Endometrial microvascular endothelial cells (primary cell): Measurements from ENCODE around the gene SHISAL1. TPM values are rescaled to one million over a fixed set of nuclear protein-coding genes. Genes with fewer than 3 reads are reported as not detected.

ENCODE experiments used
- in situ Hi-C: cut with HindIII; loops from 2 replicates; pipeline ENCODE4 v1.10.0; 2017; ENCODE audit warnings: low sequenced_read_pairs, low pct_unique_long_range_greater_than_20kb; ENCODE audit errors: inconsistent ontology term
- total RNA-seq: library from RNA; depleted of rRNA; stranded (reverse); fragments of >200 nt; gene quantifications from one replicate; pipeline ENCODE4 v1.2.3, GENCODE V29; 2015; ENCODE audit errors: inconsistent ontology term

SHISAL1 gene
- total RNA-seq, result not detected

GRCh38 chr22:44312766-44313165 lies at the start of gene SHISAL1:
TSS of gene SHISAL1 (minus strand) at chr22:44312951. CDS start at chr22:44300945, 12,006 bp downstream.
- in situ Hi-C loops, result no loop called here

GRCh38 chr22:44361391-44362126 lies 48.8 kb upstream of the SHISAL1 start:
- in situ Hi-C loops, result no loop called here

GRCh38 chr22:44360668-44361381 lies 48.1 kb upstream of the SHISAL1 start:
- in situ Hi-C loops, result no loop called here

- in situ Hi-C loops, result no loop called here
These were observed 47.5 kb upstream of the SHISAL1 start for GRCh38 chr22:44360306-44360667.

GRCh38 chr22:44359496-44360110 lies 46.9 kb upstream of the SHISAL1 start:
- in situ Hi-C loops, result no loop called here

GRCh38 chr22:44358709-44359440 lies 46.1 kb upstream of the SHISAL1 start:
- in situ Hi-C loops, result no loop called here

- in situ Hi-C loops, result no loop called here
These were observed 45.3 kb upstream of the SHISAL1 start for GRCh38 chr22:44357966-44358465.

- in situ Hi-C loops, result no loop called here
These were observed 44.7 kb upstream of the SHISAL1 start for GRCh38 chr22:44357296-44357965.

GRCh38 chr22:44355716-44356070 lies 42.9 kb upstream of the SHISAL1 start:
- in situ Hi-C loops, result no loop called here

- in situ Hi-C loops, result no loop called here
These were observed 41.5 kb upstream of the SHISAL1 start for GRCh38 chr22:44354288-44354687.

- in situ Hi-C loops, result no loop called here
These were observed 40.3 kb upstream of the SHISAL1 start for GRCh38 chr22:44353041-44353440.

- in situ Hi-C loops, result no loop called here
These were observed 39.8 kb upstream of the SHISAL1 start for GRCh38 chr22:44352378-44353035.

GRCh38 chr22:44351685-44352377 lies 39.1 kb upstream of the SHISAL1 start:
- in situ Hi-C loops, result no loop called here

- in situ Hi-C loops, result no loop called here
These were observed 38.3 kb upstream of the SHISAL1 start for GRCh38 chr22:44351037-44351436.

- in situ Hi-C loops, result no loop called here
These were observed 36.8 kb upstream of the SHISAL1 start for GRCh38 chr22:44349594-44349993.

- in situ Hi-C loops, result no loop called here
These were observed 36.3 kb upstream of the SHISAL1 start for GRCh38 chr22:44348971-44349560.

GRCh38 chr22:44347549-44347948 lies 34.8 kb upstream of the SHISAL1 start:
- in situ Hi-C loops, result no loop called here
